ENCODE results near the gene AKAP9.
"Not testable (repeated sequence)": the region's sequence is repeated elsewhere in the genome, so short reads cannot be mapped to it uniquely, and the experiment has no call there.

AKAP9 gene

GRCh38 chr7:92006046-92006445, 65.4 kb downstream of the AKAP9 start:
- no peak for DNase-seq (ENCODE audit: low read depth in 2 of 2)

DNA sequence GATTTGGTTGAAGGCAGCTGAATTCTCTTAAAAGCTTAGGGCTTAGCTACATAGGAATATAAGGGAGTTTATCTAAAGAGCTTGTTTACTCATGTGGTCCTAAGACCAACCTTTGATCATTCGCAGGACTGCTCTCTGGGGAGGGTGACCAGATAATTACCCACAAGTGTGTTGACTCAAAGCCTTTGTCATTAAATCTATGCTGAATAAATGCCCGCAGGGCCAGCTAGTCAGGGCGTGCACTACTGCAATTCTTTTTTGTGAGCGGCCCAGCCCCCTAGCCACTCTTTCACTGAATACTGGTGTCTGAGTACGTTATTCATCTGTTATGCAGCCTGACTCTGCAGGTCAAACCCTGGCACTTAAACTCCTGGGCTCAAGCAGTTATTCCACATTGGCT, 69.6 kb downstream of the AKAP9 start:
- DNase-seq (ENCODE audit: low read depth in 2 of 2): no peak

DNA sequence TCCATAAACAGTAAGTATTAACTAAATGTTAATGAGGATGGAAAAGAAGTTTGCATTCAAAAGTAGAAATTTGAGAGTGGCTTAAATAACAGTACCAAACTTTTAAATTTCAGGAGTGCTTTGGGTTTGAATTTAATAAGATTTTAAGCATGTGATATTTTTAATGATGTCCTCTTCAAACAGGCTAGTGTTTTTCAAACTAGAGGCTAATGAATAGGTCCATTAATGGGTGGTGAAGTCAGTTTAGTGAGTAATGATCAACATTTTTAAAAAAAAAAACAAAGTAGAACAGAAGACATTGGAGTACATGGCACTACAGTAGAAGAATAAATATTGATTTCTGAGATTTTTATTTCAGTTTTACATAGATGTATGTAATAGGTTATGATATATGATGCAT, 72.9 kb downstream of the AKAP9 start:
- no peak for DNase-seq (ENCODE audit: low read depth in 2 of 2)

DNA sequence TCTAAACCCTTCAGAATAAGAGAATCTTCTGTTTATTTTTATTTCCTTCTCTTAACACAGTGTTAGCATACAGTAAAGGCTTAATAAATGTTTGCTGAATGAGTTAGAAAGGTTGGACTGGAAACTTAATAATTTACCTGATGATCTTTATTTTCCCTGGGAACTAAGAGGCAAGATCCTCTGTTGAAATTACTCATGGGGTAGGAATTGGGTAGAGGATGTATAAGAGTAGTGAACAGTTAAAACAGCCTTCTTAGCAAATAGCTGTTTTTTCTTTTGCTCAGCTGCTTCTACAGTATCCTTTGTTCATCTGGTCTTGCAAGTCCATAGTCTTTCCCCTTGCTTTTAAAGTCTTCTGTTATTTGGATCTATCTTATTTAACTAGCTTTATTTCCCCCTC, 80.0 kb downstream of the AKAP9 start:
- no peak for DNase-seq (ENCODE audit: low read depth in 2 of 2)

- no peak for DNase-seq (ENCODE audit: low read depth in 2 of 2)
These were observed 84.6 kb downstream of the AKAP9 start for GRCh38 chr7:92025260-92025659.

DNA sequence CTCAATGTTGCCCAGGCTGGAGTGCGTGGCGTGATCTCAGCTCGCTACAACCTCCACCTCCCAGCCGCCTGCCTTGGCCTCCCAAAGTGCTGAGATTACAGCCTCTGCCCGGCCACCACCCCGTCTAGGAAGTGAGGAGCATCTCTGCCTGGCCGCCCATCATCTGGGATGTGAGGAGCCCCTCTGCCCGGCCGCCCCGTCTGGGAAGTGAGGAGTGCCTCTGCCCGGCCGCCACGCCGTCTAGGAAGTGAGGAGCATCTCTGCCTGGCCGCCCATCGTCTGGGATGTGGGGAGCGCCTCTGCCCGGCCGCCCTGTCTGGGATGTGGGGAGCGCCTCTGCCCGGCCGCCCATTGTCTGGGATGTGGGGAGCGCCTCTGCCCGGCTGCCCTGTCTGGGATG, 86.0 kb downstream of the AKAP9 start:
- not testable (repeated sequence) for DNase-seq (ENCODE audit: low read depth in 2 of 2)

GRCh38 chr7:92027128-92027527, 86.5 kb downstream of the AKAP9 start:
- not testable (repeated sequence) for DNase-seq (ENCODE audit: low read depth in 2 of 2)

DNA sequence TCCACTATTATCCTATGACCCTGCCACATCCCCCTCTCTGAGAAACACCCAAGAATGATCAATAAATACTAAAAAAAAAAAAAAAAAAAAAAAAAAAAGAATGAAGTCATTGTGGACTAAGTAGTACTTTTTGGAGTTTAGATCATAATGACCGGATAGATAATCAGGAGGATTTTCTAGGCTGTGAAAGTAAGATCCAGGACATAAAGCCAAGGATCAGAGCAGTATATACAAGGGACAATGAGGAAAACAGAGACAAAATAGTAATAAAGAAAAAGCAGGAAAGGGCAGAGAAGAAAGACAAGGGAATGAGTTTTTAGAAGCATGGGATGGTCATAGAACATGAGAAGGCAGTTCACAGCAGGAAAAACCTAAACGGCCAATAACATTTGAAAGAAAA, 87.6 kb downstream of the AKAP9 start:
- DNase-seq (ENCODE audit: low read depth in 2 of 2): no peak

DNA sequence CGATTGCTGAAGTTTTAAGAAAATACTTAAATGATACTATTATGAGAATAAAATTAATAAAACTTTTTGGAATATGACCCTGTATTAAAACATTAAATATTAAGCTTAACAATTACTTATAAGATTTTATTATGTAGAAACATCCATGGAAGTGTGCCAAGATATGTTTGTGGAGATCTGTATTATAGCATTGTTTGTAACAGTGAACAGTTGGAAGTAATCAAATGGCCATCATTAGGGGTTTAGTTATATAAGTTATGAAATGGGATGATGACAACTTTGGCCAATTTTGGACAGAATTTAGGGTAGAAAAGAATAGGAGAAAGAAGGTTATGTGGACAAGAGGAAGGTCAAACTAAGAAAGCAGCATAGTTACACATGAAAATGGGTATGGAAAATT, 88.0 kb downstream of the AKAP9 start:
- no peak for DNase-seq (ENCODE audit: low read depth in 2 of 2)

GRCh38 chr7:92034116-92034515, 93.5 kb downstream of the AKAP9 start:
- no peak for DNase-seq (ENCODE audit: low read depth in 2 of 2)

DNA sequence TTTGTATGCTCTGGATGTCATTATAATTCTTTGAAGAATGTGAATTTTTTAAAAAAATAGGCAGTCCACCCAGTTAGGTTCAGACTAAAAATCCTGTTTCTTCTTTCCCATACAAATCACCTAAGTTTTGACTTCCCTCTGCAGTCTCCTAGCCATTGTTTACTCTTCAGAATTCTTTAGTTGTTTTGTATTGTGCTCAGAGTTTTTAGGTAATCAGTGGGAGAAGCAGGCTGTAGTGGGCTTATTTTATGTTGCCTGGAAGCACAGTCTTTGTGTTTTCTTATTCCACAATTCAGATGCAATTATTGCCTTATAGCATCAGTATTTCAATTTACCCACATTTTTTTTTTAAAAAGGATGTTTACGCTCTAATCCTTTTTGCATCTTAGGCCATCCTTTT, 94.9 kb downstream of the AKAP9 start:
- DNase-seq (ENCODE audit: low read depth in 2 of 2): no peak

DNA sequence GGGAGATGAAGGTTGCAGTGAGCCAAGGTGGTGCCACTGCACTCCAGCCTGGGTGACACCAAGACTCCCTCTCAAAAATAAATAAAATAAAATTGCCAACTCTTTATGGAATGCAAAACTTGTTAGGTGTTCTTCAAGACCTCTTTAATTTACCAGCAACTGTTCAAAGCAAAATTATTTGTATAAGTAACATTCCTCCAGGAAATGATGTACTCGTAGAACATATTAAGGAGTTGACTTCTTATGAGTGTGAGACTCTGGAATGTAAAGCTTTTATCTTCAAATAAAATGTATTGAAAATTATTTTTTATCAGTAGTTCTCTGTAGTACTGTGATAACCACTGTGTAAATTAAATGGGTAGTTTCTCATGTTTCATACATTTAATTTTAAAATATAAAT, 99.2 kb downstream of the AKAP9 start:
- DNase-seq (ENCODE audit: low read depth in 2 of 2): no peak

DNA sequence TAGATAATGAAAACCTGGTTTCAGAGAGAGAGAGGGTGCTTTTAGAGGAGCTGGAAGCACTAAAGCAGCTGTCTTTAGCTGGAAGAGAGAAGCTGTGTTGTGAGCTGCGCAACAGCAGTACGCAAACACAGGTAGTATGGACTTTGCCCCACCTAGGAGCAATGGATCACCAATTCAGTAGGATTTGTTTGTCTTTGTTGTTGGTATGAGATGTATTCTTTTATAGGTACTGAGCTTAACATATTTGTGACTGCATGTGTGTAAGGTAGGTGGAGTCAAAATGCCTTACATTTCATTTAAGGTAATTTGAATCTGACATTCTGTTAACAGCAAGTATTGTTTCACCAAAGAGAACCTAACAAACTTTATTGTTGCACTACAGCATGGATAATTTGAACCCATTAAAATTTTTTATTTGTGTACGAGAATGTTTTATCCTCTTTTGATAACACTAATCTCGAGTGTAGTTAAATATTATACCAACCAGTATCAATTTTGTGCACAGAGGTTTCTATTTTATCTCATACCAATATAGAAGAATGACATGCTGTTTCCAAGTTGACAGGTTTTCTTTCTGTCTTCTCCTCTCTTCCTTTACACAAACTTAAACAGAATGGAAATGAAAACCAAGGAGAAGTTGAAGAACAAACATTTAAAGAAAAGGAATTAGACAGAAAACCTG, 101.5 kb downstream of the AKAP9 start:
- no peak for DNase-seq (ENCODE audit: low read depth in 2 of 2)

- no peak for DNase-seq (ENCODE audit: low read depth in 2 of 2)
These were observed 102.4 kb downstream of the AKAP9 start for GRCh38 chr7:92043098-92043497.

DNA sequence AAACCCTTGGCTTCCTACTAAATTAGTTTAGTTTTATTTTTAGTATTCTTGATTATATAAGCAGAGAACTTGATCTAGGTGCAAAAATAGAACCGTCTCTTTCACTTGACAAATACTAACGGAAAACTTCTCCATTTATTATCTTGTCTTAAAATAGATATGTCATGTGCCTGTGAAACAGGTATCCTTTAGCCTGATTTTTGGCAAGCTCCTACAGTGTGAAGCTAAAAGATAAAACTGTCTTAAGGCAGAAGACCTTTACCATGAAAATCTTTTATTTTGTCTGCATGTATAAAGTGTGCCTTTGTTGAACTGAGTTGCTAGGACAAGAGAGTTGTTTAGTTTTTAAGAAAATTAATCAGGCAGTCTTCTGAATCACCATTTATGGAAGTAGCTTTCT, 103.0 kb downstream of the AKAP9 start:
- no peak for DNase-seq (ENCODE audit: low read depth in 2 of 2)

DNA sequence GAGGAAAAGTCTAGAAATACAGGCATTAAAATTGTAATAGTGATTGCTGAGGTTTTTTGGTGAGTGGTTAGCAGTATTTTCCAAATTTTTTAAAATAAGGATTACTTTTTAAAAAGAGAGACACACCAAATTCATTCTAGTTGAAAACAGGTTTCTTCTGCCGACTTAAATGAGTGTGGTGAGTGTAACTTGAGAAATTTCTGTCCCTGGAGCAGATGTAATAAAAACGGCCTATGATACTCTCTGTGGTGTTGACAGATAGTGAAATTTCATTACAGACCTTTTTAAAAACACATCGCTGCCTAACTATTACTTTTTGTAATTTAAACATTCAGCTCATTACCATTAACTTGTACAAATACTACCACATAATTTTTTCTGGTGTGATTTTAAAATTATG, 103.5 kb downstream of the AKAP9 start:
- DNase-seq (ENCODE audit: low read depth in 2 of 2): no peak

DNA sequence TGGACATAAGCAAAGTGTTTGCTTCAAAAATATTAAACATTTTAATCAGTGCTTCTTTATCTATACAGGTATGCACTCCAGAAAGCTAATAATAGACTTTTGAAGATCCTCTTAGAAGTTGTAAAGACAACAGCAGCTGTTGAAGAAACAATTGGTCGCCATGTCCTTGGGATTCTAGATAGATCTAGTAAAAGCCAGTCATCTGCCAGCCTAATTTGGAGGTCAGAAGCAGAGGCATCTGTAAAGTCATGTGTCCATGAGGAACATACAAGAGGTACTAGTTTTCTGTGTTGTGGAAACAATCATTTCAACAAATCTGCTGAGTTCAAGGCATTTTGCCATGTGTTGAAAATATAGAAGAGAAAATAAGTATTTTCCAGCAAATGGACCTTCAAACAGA, 104.3 kb downstream of the AKAP9 start:
- no peak for DNase-seq (ENCODE audit: low read depth in 2 of 2)

- no peak for DNase-seq (ENCODE audit: low read depth in 2 of 2)
These were observed 111.0 kb downstream of the AKAP9 start for GRCh38 chr7:92051655-92052054.

GRCh38 chr7:92052159-92052558, 111.5 kb downstream of the AKAP9 start:
- DNase-seq (ENCODE audit: low read depth in 2 of 2): no peak

DNA sequence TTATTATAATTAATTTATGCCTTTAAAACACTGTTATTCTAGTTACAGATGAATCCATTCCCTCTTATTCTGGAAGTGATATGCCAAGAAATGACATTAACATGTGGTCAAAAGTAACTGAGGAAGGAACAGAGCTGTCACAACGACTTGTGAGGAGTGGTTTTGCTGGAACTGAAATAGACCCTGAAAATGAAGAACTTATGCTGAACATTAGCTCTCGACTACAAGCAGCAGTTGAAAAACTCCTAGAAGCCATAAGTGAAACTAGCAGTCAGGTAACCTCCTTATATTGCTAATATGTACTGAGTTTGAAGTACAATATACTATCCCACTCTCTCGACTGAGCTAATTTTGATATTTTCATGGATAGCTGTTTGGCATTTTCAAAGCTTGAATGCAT, 112.0 kb downstream of the AKAP9 start:
- no peak for DNase-seq (ENCODE audit: low read depth in 2 of 2)

DNA sequence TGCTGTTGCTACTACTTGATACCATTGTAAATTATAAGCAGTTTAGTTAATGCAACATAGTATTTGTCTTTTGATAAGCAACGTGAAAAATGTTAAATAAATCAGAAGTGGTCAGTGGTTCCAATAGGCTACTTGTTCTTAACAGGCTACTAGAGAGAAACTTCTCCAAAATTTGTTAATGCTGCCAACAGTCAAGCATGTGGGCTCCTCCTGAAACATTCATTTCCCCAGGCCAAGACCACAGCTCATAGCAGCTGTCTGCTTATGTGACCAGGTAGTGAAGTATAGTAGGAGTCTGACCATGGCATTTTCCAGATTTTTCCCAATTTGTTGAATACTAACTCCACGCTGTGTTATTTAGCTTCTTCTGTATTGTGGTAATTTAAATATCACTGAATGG, 112.7 kb downstream of the AKAP9 start:
- no peak for DNase-seq (ENCODE audit: low read depth in 2 of 2)

DNA sequence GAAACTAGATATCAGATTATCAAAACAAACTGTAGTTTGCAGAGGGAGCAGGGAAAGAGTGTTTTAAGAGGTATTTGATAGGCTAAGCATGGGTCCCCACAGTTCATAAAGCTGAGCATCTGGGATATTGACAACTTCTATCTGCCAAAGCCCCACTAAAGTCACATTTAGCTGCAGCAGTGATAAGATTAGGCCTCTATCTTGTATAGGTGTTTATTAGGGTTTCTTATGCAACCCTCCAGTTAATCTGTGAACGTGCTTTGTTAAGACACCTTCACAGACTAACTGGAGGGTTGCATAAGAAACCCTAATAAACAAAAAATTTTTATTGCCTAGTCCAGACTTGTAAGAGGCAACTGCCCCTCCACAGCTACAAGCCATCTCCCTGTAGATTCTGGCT, 115.6 kb downstream of the AKAP9 start:
- DNase-seq (ENCODE audit: low read depth in 2 of 2): no peak

- no peak for DNase-seq (ENCODE audit: low read depth in 2 of 2)
These were observed 116.7 kb downstream of the AKAP9 start for GRCh38 chr7:92057375-92057774.

DNA sequence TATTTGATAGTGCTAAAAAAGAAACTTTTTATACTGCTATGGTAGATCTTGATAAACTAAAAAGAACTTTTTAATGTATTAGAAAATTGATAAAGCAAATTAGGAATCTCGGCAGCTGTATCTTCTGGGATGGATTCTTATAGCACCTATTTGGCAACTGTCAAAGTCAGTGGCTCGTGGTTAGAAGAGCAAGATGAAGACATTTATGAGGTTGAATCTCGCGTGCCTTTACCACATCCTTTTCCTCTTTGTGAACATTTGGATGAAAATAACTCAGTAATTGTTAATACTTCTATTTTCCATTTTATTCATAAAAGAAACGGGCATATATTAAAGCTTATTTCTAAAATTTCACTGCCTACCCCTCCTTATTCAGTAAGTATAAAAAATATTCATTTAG, 117.4 kb downstream of the AKAP9 start:
- DNase-seq (ENCODE audit: low read depth in 2 of 2): no peak
